H54 (cell line): ENCODE measurements around the gene PARP2.
"Not testable (repeated sequence)": the region's sequence is repeated elsewhere in the genome, so short reads cannot be mapped to it uniquely, and the experiment has no call there.

ENCODE experiments used
- DNase-seq: peaks from one replicate; pipeline ENCODE4 v3.0.0; 2011; ENCODE audit warnings: low spot score, mixed read lengths; ENCODE audit not compliant: insufficient read length
- FAIRE-seq: peaks from 3 replicates; lab custom pipeline; 2011; peaks lifted over from hg19 to GRCh38; lab: Jason Lieb, UNC
- POLR2A ChIP-seq: IDR thresholded peaks from 2 replicates; pipeline ENCODE4 v1.6.1; 2011; ENCODE audit warnings: low read depth, mild to moderate bottlenecking, low read length

The PARP2 gene

GRCh38 chr14:20332431-20332787, 11.0 kb upstream of the PARP2 start:
- TF ChIP-seq POLR2A = no peak
- DNase-seq (no peak), FAIRE-seq (no peak)

GRCh38 chr14:20332788-20333493, 10.5 kb upstream of the PARP2 start, which contains the start of gene CCNB1IP1:
CCNB1IP1 (minus strand) TSS chr14:20333279; CDS start chr14:20316523, 16,756 bp downstream.
- TF ChIP-seq POLR2A = no peak
- FAIRE-seq (no peak), DNase-seq (peak; percentile 5)

- TF ChIP-seq POLR2A = no peak
- FAIRE-seq (no peak), DNase-seq (no peak)
These were observed 10.0 kb upstream of the PARP2 start for GRCh38 chr14:20333494-20333841.

GRCh38 chr14:20334017-20334416, 9.4 kb upstream of the PARP2 start:
- no peak for FAIRE-seq
- no peak for DNase-seq
- TF ChIP-seq POLR2A = no peak

DNA sequence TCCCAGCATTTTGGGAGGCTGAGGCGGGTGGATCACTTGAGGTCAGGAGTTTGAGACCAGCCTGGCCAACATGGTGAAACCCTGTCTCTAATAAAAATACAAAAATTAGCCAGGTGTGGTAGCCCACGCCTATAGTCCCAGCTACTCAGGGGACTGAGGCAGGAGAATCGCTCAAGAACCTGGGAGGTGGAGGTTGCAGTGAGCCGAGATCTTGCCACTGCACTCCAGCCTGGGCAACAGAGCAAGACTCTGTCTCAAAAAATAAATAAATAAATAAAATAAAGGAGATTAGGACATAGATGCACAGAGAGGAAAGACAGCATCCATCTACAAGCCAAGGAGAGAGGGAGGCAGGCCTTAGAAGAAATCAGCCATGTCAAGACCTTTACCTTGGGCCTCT, 2.4 kb upstream of the PARP2 start:
- DNase-seq, FAIRE-seq: not testable (repeated sequence)

DNA sequence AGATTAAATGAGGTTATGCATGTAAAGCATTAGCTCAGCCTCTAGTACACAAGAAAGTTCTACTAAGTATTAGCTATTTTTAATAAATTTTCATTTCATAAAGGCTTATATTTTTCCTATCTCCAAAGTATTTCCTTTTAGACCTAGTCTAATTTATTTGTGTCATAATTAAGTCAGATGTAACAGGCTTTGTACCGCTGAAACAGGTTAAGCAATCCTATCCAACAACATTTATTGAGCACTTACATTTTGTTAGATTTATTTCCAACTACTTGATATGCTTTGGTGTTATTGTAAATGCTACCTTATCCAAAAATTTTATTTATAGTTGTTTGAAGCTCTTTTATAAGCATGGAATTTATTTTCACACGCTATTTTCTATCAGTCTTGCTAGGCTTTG, 1.8 kb upstream of the PARP2 start:
- TF ChIP-seq POLR2A = no peak
- FAIRE-seq (no peak), DNase-seq (no peak)

DNA sequence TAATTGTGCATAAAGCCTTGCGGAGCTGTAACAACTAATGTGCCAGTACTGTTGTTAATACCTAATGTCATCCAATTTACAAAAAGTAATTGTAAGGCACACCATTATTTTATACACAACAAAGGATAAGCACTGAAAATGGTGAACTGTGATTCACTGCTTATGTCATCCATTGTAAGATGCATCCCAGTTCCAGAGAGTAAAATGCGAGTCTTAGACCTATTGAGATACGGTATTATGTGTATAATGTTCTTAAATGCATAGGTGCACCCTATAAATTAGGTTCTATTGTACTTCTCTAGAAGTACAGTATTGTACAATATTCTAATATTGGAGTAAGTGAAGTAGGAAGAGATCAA, 406 bp downstream of the PARP2 start:
- no peak for DNase-seq

DNA sequence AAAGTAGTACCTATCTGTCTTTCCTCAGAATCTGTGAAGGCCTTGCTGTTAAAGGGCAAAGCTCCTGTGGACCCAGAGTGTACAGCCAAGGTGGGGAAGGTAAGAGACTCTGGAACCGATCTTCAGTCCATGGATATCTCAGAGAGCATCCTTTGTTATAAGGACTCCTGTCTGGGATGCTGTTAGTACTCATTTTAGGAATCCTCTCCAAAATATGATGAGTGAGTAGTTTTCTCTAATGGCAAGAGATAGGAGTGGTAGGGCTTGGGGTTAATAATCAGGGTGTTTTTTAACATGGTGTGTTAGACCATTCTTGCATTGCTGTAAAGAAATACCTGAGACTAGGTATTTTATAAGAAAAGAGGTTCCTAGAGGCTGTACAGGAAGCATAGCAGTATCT, 1.9 kb downstream of the PARP2 start:
- TF ChIP-seq POLR2A = no peak
- FAIRE-seq = no peak
- no peak for DNase-seq

More for the DNA sequence above, 406 bp downstream of the PARP2 start:
- no peak for FAIRE-seq
- no peak for TF ChIP-seq POLR2A

DNA sequence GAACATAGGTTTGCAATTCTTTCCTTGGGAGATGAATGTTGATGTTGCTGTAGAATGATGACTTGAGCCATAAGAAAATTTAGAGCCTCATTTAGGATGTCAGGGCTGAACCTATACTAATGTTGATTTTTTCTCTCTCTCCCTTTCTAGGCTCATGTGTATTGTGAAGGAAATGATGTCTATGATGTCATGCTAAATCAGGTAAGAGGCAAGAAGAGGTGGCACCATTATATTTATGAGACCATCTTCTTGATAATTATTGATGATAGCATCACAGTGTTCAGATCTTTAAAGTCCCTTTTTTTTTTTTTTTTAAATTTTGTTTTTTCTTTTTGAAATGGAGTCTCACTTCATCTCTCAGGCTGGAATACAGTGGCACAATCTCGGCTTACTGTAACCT, 3.3 kb downstream of the PARP2 start:
- TF ChIP-seq POLR2A = no peak
- no peak for FAIRE-seq
- DNase-seq = no peak

DNA sequence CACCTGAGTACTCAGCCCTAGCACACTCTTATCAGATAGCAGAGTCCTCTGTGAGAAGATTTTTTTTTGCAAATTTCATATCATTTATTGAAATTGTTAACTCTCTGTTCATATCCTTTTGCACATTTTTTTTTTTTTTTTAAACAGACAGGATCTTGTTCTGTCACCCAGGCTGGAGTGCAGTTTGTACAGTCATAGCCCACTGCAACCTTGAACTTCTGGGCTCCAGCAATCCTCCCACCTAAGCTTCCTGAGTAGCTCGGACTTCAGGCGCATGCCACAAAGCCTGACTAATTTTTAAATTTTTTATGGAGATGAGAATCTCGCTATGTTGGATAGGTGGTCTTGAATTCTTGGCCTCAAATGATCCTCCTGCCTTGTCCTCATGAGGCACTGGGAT, 4.3 kb downstream of the PARP2 start:
- FAIRE-seq (no peak), DNase-seq (no peak)
- TF ChIP-seq POLR2A = no peak

- FAIRE-seq (no peak), DNase-seq (no peak)
- no peak for TF ChIP-seq POLR2A
These were observed 6.8 kb downstream of the PARP2 start for GRCh38 chr14:20350282-20350681.

DNA sequence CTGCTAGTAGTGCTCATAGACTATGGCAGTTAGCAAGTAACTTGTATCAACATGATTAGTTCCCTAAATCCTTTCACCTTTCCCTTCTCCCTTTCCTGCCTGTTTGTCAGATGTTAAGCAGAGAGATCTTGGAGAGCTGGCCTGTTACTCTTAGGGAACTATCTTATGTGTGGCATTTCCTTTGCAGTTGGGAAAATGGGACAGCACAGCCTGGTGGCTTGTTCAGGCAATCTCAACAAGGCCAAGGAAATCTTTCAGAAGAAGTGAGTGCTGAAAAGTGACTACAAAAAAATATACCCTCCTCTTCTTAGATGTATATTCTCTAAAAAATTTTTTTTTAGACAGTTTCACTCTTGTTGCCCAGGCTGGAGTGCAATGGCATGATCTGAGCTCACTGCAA, 7.4 kb downstream of the PARP2 start:
- DNase-seq (no peak), FAIRE-seq (no peak)
- TF ChIP-seq POLR2A = no peak

DNA sequence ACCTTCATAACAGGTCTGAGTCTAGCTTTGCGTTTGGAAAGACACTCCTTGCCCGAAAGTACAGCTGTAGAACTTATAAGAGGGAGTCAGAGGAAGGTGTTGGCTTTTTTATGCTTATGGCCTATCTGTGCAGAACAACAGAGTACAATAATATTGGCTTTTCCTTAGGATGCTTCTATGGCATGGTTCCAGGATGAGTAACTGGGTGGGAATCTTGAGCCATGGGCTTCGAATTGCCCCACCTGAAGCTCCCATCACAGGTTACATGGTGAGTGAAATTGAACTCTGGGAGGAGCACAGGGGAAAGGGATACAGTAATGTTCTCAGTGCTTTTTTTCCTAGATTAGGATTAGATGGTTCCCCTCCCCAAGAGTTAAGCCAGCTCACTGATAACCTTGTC, 13.0 kb downstream of the PARP2 start:
- DNase-seq (no peak), FAIRE-seq (no peak)
- TF ChIP-seq POLR2A = no peak

DNA sequence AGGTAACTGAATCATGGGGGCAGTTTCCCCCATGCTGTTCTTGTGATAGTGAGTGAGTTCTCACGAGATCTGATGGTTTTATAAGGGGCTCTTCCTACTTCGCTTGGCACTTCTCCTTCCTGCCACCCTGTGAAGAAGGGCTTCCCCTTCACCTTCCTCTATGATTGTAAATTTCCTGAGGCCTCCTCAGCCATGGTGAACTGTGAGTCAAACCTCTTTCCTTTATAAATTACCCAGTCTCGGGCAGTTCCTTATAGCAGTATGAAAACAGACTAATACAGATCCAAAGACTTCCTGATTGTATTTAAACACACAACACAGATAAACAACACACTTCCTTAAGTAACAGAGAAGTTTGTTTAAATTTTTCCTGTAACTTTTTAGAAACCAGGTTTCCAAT, 15.0 kb downstream of the PARP2 start:
- not testable (repeated sequence) for DNase-seq, FAIRE-seq

- FAIRE-seq = no peak
- DNase-seq = no peak
- TF ChIP-seq POLR2A = no peak
These were observed 22.5 kb downstream of the PARP2 start for GRCh38 chr14:20365928-20366327.

- no peak for TF ChIP-seq POLR2A
- no peak for FAIRE-seq
- no peak for DNase-seq
These were observed 29.4 kb downstream of the PARP2 start for GRCh38 chr14:20372796-20373195.

GRCh38 chr14:20375471-20375870, 32.0 kb downstream of the PARP2 start:
- FAIRE-seq = no peak
- TF ChIP-seq POLR2A = no peak

More at GRCh38 chr14:20375471-20375870, 32.0 kb downstream of the PARP2 start:
- no peak for DNase-seq
